IMR-90 (cell line): Measurements from ENCODE around the gene GAS7. TPM values are rescaled to one million over a fixed set of nuclear protein-coding genes. Genes with fewer than 3 reads are reported as not detected.

Experiments used
- ATAC-seq: fragments of 200-7000 bp; cut with Tn5 transposase; 2 replicates; pipeline ENCODE4 v1.9.1; 2020; ENCODE audit warnings: low read depth, mild to moderate bottlenecking, moderate library complexity
- BruUV-seq: library from RNA; stranded (reverse); fragments of 400-500 nt; replicated peaks from 2 replicates; lab custom pipeline; 2021; lab: Mats Ljungman, UMichigan
- CTCF ChIA-PET: fragments of 300-600 bp; formaldehyde crosslinking; extraction: SDS; loops from one replicate; lab custom pipeline; 2021; ENCODE audit warnings: antibody characterized with exemption; lab: Yijun Ruan, JAX
- POLR2A ChIA-PET: fragments of 300-600 bp; sonication (Branson Sonifier 250); formaldehyde crosslinking; loops from one replicate; lab custom pipeline; 2022; ENCODE audit warnings: antibody characterized with exemption; ENCODE audit not compliant: unreplicated experiment; lab: Charles Lee
- DNase-seq: peaks from one replicate; pipeline ENCODE4 v3.0.0; 2013
- H2AFZ ChIP-seq: replicated peaks from 2 replicates; pipeline ENCODE3; 2013; ENCODE audit warnings: low read length, mild to moderate bottlenecking; ENCODE audit not compliant: poor library complexity
- H2AK5ac ChIP-seq: 2 replicates; pipeline ENCODE4 v1.6.1; 2013; ENCODE audit warnings: low read depth, low read length, inconsistent platforms
- H2AK9ac ChIP-seq: replicated peaks from 2 replicates; pipeline ENCODE3; 2013; ENCODE audit warnings: mild to moderate bottlenecking, low read depth, low read length, moderate library complexity; ENCODE audit not compliant: poor library complexity
- H2BK120ac ChIP-seq: 2 replicates; pipeline ENCODE4 v1.6.1; 2013; ENCODE audit warnings: low read depth, low read length, inconsistent platforms
- H2BK15ac ChIP-seq: 3 replicates; pipeline ENCODE4 v1.6.1; 2013; ENCODE audit warnings: low read depth, low read length, inconsistent platforms
- H2BK20ac ChIP-seq: 2 replicates; pipeline ENCODE4 v1.6.1; 2013; ENCODE audit warnings: low read depth, mild to moderate bottlenecking, inconsistent platforms, low read length, moderate library complexity
- H2BK5ac ChIP-seq: 2 replicates; pipeline ENCODE4 v1.6.1; 2013; ENCODE audit warnings: mild to moderate bottlenecking, low read depth, low read length, inconsistent platforms; ENCODE audit not compliant: poor library complexity, severe bottlenecking
- H3K14ac ChIP-seq: replicated peaks from 2 replicates; pipeline ENCODE4 v1.6.1; 2013; ENCODE audit warnings: low read depth, low read length, inconsistent platforms
- H3K18ac ChIP-seq: 2 replicates; pipeline ENCODE4 v1.6.1; 2013; ENCODE audit warnings: low read depth, low read length, control low read depth
- H3K23ac ChIP-seq: 2 replicates; pipeline ENCODE4 v1.6.1; 2013; ENCODE audit warnings: low read depth, low read length, inconsistent platforms
- H3K27ac ChIP-seq: 2 replicates; pipeline ENCODE4 v1.5.1; 2013; ENCODE audit warnings: mild to moderate bottlenecking, control low read depth, low read length; ENCODE audit not compliant: insufficient read depth
- H3K27me3 ChIP-seq: 2 replicates; pipeline ENCODE4 v1.6.1; 2013; ENCODE audit warnings: low read length; ENCODE audit not compliant: control insufficient read depth, insufficient read depth
- H3K36me3 ChIP-seq: 2 replicates; pipeline ENCODE4 v1.6.1; 2013; ENCODE audit warnings: low read length, mixed read lengths; ENCODE audit not compliant: control insufficient read depth, insufficient read depth
- H3K4ac ChIP-seq: 2 replicates; pipeline ENCODE4 v1.6.1; 2013; ENCODE audit warnings: low read depth, low read length, inconsistent platforms
- H3K4me1 ChIP-seq: 2 replicates; pipeline ENCODE4 v1.6.1; 2013; ENCODE audit warnings: low read length, mixed read lengths; ENCODE audit not compliant: control insufficient read depth, insufficient read depth
- H3K4me2 ChIP-seq: 2 replicates; pipeline ENCODE4 v1.6.1; 2013; ENCODE audit warnings: low read depth, mild to moderate bottlenecking, control low read depth, low read length, moderate library complexity
- H3K4me3 ChIP-seq: 2 replicates; pipeline ENCODE4 v1.5.1; 2013; ENCODE audit warnings: low read depth, mild to moderate bottlenecking, control low read depth, low read length, moderate library complexity; ENCODE audit not compliant: insufficient read depth
- H3K56ac ChIP-seq: 2 replicates; pipeline ENCODE4 v1.6.1; 2013; ENCODE audit warnings: low read length, inconsistent platforms; ENCODE audit not compliant: insufficient read depth; ENCODE audit errors: extremely low read depth
- H3K79me1 ChIP-seq, 2 experiments: 2 replicates each; pipeline ENCODE4 v1.6.1; 2013; ENCODE audit warnings: low read length in 2 of 2, inconsistent platforms in 1 of 2, low read depth in 1 of 2
- H3K9ac ChIP-seq: 2 replicates; pipeline ENCODE4 v1.6.1; 2013; ENCODE audit warnings: low read depth, low read length, control low read depth
- H3K9me1 ChIP-seq: 2 replicates; pipeline ENCODE4 v1.6.1; 2013; ENCODE audit warnings: low read length, inconsistent platforms; ENCODE audit not compliant: insufficient read depth
- H3K9me3 ChIP-seq: 2 replicates; pipeline ENCODE4 v1.6.1; 2013; ENCODE audit warnings: low read length; ENCODE audit not compliant: control insufficient read depth, insufficient read depth
- H4K20me1 ChIP-seq: 2 replicates; pipeline ENCODE4 v1.6.1; 2013; ENCODE audit warnings: low read length, inconsistent platforms; ENCODE audit not compliant: insufficient read depth
- H4K5ac ChIP-seq: 2 replicates; pipeline ENCODE4 v1.6.1; 2013; ENCODE audit warnings: mild to moderate bottlenecking, low read depth, low read length, control low read depth
- H4K8ac ChIP-seq, 2 experiments: 2 replicates each; pipeline ENCODE4 v1.6.1; 2013; ENCODE audit warnings: low read depth in 2 of 2, low read length in 2 of 2, control low read depth in 1 of 2, inconsistent platforms in 1 of 2
- H4K91ac ChIP-seq: 2 replicates; pipeline ENCODE4 v1.6.1; 2013; ENCODE audit warnings: low read depth, low read length, inconsistent platforms; ENCODE audit not compliant: insufficient read depth
- CTCF ChIP-seq: conservative IDR thresholded peaks from 2 replicates; pipeline ENCODE4 v1.5.1; 2012; ENCODE audit warnings: mild to moderate bottlenecking, low read depth, low read length, improper control_type of control experiment
- MAFK ChIP-seq: IDR thresholded peaks from 2 replicates; pipeline ENCODE4 v1.6.1; 2012; ENCODE audit warnings: low read depth, low read length, improper control_type of control experiment
- WGBS, 2 experiments: methylation state at CpG; one replicate each; pipeline versions ENCODE4 v1.1.5 to v1.1.7; 2013; ENCODE audit warnings: missing lambda C conversion rate in 2 of 2; ENCODE audit not compliant: insufficient read length in 1 of 2; ENCODE audit errors: extremely low coverage in 2 of 2; 5-methylcytosine and 5-hydroxymethylcytosine counted together
- dilution Hi-C: fragments of 300-500 bp; cut with HindIII; formaldehyde crosslinking; loops from one replicate; pipeline ENCODE4 v1.14.3; 2018; ENCODE audit warnings: low sequenced_read_pairs; ENCODE audit not compliant: unreplicated experiment
- in situ Hi-C: fragments of 300-500 bp; cut with MboI; formaldehyde crosslinking; loops from 3 replicates; pipeline ENCODE4 v1.14.3; 2019; ENCODE audit warnings: low sequenced_read_pairs, inconsistent platforms, mixed read lengths
- intact Hi-C: fragments of 100-400 bp; cut with micrococcal nuclease; formaldehyde crosslinking; loops from 2 replicates; pipeline ENCODE4 v1.10.0; 2022
- polyA plus RNA-seq, 3 experiments: library from polyadenylated mRNA; depleted of rRNA; stranded (reverse); fragments of >200 nt; gene quantifications; 2 replicates each; pipeline ENCODE4 v1.2.3, GENCODE V29; 2012; ENCODE audit warnings: low replicate concordance in 1 of 3
- total RNA-seq: library from RNA; depleted of rRNA; stranded (reverse); fragments of >200 nt; gene quantifications from 2 replicates; pipeline ENCODE4 v1.2.3, GENCODE V29; 2012

The GAS7 gene
- total and polyA plus RNA-seq, 2 of the 4 experiments (the other 2 are of a cell fraction) = 4.6 to 5.0 TPM

GRCh38 chr17:10035885-10036284, 162.5 kb downstream of the GAS7 start:
- intact Hi-C loops = no loop called here
- Histone ChIP-seq H3K9ac (no peak overlapping the region), H4K91ac (no peak overlapping the region), H3K4me3 (no peak overlapping the region), H3K27me3 (no peaks in the 10 kb centered on the region), H3K14ac (no peak overlapping the region), H2BK15ac (no peak overlapping the region), H2AK9ac (no peak overlapping the region), H4K5ac (no peak overlapping the region), H2BK5ac (no peak overlapping the region), H4K8ac (no peak overlapping the region), H3K4ac (no peak overlapping the region), H3K27ac (no peak overlapping the region), H4K20me1 (no peaks in the 10 kb centered on the region), H3K23ac (no peak overlapping the region), H3K79me1 (no peaks in the 10 kb centered on the region), H3K18ac (no peak overlapping the region), H2BK20ac (no peak overlapping the region), H3K9me1 (no peaks in the 10 kb centered on the region), H2AFZ (no peak overlapping the region), H3K4me1 (peaks cover 2% of the 10 kb centered on the region), H3K4me2 (no peak overlapping the region), H3K9me3 (no peaks in the 10 kb centered on the region), H2AK5ac (no peak overlapping the region), H3K36me3 (no peaks in the 10 kb centered on the region), H2BK120ac (no peak overlapping the region), H3K56ac (no peak overlapping the region)
- WGBS, 2 experiments = 88 to 100% methylated on average over 2 to 3 of the region's 4 CpGs
- no TSS peak for BruUV-seq
- no peak for ATAC-seq
- dilution Hi-C loops = no loop called here
- CTCF ChIA-PET = interaction anchor here (1.7 kb wide), 1 partner anchor 12 kb away, joined by 8 read pairs; no protein-coding TSS in a partner anchor
- TF ChIP-seq CTCF (no peak), MAFK (no peak)
- in situ Hi-C loops = no loop called here
- DNase-seq = no peak
- POLR2A ChIA-PET = no interaction called here
